B cell (primary cell): ENCODE measurements around the gene GLRA1. TPM values are rescaled to one million over a fixed set of nuclear protein-coding genes. Genes with fewer than 3 reads are reported as not detected.

Experiments used
- ATAC-seq: fragments of 200-7000 bp; cut with Tn5 transposase; one replicate; pipeline ENCODE4 v1.10.0; 2021; ENCODE audit warnings: low read depth, mild to moderate bottlenecking, moderate number of reproducible peaks, moderate library complexity
- CTCF ChIA-PET: fragments of 350-600 bp; sonication (Branson Sonifier 250); formaldehyde crosslinking; loops from one replicate; lab custom pipeline; 2021; ENCODE audit warnings: antibody characterized with exemption, inconsistent platforms; lab: Charles Lee
- POLR2A ChIA-PET: fragments of 350-600 bp; sonication (Branson Sonifier 250); formaldehyde crosslinking; loops from one replicate; lab custom pipeline; 2021; ENCODE audit warnings: antibody characterized with exemption; lab: Charles Lee
- DNase-seq: peaks from one replicate; pipeline ENCODE4 v3.0.0; 2013
- H2AFZ ChIP-seq: 2 replicates; pipeline ENCODE4 v1.6.1; 2012; ENCODE audit warnings: mild to moderate bottlenecking, low read depth, low read length; ENCODE audit not compliant: insufficient read depth, poor library complexity, severe bottlenecking
- H3K27ac ChIP-seq, 2 donors: 1 replicate in 1 of 2; 2 replicates in 1 of 2; pipeline ENCODE4 v1.5.1; 2012 to 2013; ENCODE audit warnings: low read length in 2 of 2, mild to moderate bottlenecking in 2 of 2, moderate library complexity in 1 of 2
- H3K27me3 ChIP-seq, 4 experiments: fragments of 200-600 bp in 1 of 4; sonication (generic) in 1 of 4; replicated peaks in 1 of 4; 1 replicate in 2 of 4; 2 replicates in 2 of 4; pipeline versions ENCODE4 v1.6.1 to v1.7.0; 2013 to 2016; ENCODE audit warnings: low read length in 3 of 4, mild to moderate bottlenecking in 2 of 4, mixed read lengths in 1 of 4, moderate library complexity in 1 of 4; ENCODE audit not compliant: insufficient read depth in 4 of 4, control insufficient read depth in 3 of 4; ENCODE audit errors: control extremely low read depth in 1 of 4
- H3K36me3 ChIP-seq, 2 experiments: replicated peaks in 1 of 2; 1 replicate in 1 of 2; 2 replicates in 1 of 2; pipeline versions ENCODE4 v1.6.1 to v1.7.1; 2013; ENCODE audit warnings: low read length in 1 of 2; ENCODE audit not compliant: insufficient read depth in 2 of 2, control insufficient read depth in 1 of 2; ENCODE audit errors: control extremely low read depth in 1 of 2, extremely low read depth in 1 of 2
- H3K4me1 ChIP-seq, 2 donors: fragments of 200-600 bp in 1 of 2; sonication (generic) in 1 of 2; 1 replicate in 1 of 2; 2 replicates in 1 of 2; pipeline versions ENCODE4 v1.5.1 to v1.6.1; 2013 to 2017; ENCODE audit warnings: low read length in 2 of 2; ENCODE audit not compliant: control insufficient read depth in 2 of 2, insufficient read depth in 2 of 2
- H3K4me2 ChIP-seq: replicated peaks from 2 replicates; pipeline ENCODE3; 2012; ENCODE audit warnings: mild to moderate bottlenecking, low read depth, low read length; ENCODE audit not compliant: poor library complexity, severe bottlenecking
- H3K4me3 ChIP-seq, 5 experiments: fragments of 200-600 bp in 1 of 5; sonication (generic) in 1 of 5; 1 replicate in 3 of 5; 2 replicates in 2 of 5; pipeline versions ENCODE4 v1.5.1 to v1.7.0; 2011 to 2016; ENCODE audit warnings: low read length in 4 of 5, mild to moderate bottlenecking in 4 of 5, low read depth in 2 of 5, control low read depth in 1 of 5, moderate library complexity in 1 of 5; ENCODE audit not compliant: insufficient read depth in 1 of 5; ENCODE audit errors: control extremely low read depth in 1 of 5, extremely low read depth in 1 of 5
- H3K79me2 ChIP-seq: fragments of 200-600 bp; sonication (generic); one replicate; pipeline ENCODE4 v1.6.0; 2016; ENCODE audit warnings: low read length; ENCODE audit not compliant: control insufficient read depth, insufficient read depth
- H3K9ac ChIP-seq: fragments of 200-600 bp; sonication (generic); 2 replicates; pipeline ENCODE4 v1.6.1; 2017; ENCODE audit warnings: mild to moderate bottlenecking, low read length, moderate library complexity
- H3K9me3 ChIP-seq, 3 donors: one replicate each; pipeline versions ENCODE4 v1.6.1 to v1.7.1; 2013; ENCODE audit warnings: low read length in 2 of 3; ENCODE audit not compliant: control insufficient read depth in 2 of 3, insufficient read depth in 1 of 3; ENCODE audit errors: control extremely low read depth in 1 of 3
- H4K20me1 ChIP-seq: 2 replicates; pipeline ENCODE4 v1.6.0; 2012; ENCODE audit warnings: mild to moderate bottlenecking, low read length; ENCODE audit not compliant: insufficient read depth, control insufficient read depth, poor library complexity, severe bottlenecking
- H3K27ac Mint-ChIP-seq: one replicate; pipeline ENCODE4 v1.8.0; 2021; ENCODE audit warnings: mixed read lengths
- H3K27me3 Mint-ChIP-seq: one replicate; pipeline ENCODE4 v1.8.0; 2021; ENCODE audit warnings: mixed read lengths
- H3K4me1 Mint-ChIP-seq: one replicate; pipeline ENCODE4 v1.8.0; 2021; ENCODE audit warnings: mixed read lengths
- H3K4me3 Mint-ChIP-seq: one replicate; pipeline ENCODE4 v1.8.0; 2021; ENCODE audit warnings: mixed read lengths
- H3K9me3 Mint-ChIP-seq: one replicate; pipeline ENCODE4 v1.8.0; 2022; ENCODE audit warnings: mixed read lengths; ENCODE audit not compliant: insufficient read depth
- CTCF ChIP-seq: fragments of 200-600 bp; IDR thresholded peaks from one replicate; pipeline ENCODE4 v1.8.0; 2022; ENCODE audit warnings: antibody characterized with exemption, mild to moderate bottlenecking
- EZH2 ChIP-seq: IDR thresholded peaks from 2 replicates; pipeline ENCODE4 v1.6.1; 2012; ENCODE audit warnings: borderline replicate concordance, low read depth, mild to moderate bottlenecking, moderate library complexity, low read length; ENCODE audit not compliant: insufficient read depth, poor library complexity, severe bottlenecking
- WGBS: methylation state at CpG from one replicate; pipeline ENCODE4 v1.1.5; 2013; ENCODE audit warnings: missing lambda C conversion rate; ENCODE audit not compliant: insufficient coverage; 5-methylcytosine and 5-hydroxymethylcytosine counted together
- intact Hi-C: fragments of 100-400 bp; cut with micrococcal nuclease; formaldehyde crosslinking; loops from one replicate; pipeline ENCODE4 v1.10.0; 2022
- polyA minus RNA-seq: library from RNA; depleted of rRNA, polyadenylated mRNA; stranded (reverse); fragments of >200 nt; gene quantifications from 2 replicates; pipeline ENCODE4 v1.2.3, GENCODE V29; 2012
- polyA plus RNA-seq: library from polyadenylated mRNA; depleted of rRNA; stranded (reverse); fragments of >200 nt; gene quantifications from 2 replicates; pipeline ENCODE4 v1.2.3, GENCODE V29; 2012
- total RNA-seq, 2 donors: library from RNA; stranded (reverse); fragments of 120-200 nt in 1 of 2; gene quantifications; 1 replicate in 1 of 2; 2 replicates in 1 of 2; pipeline versions ENCODE4 v1.2.3 to v1.2.4, GENCODE V29; 2013 to 2022

The GLRA1 gene
- total RNA-seq (not detected in 2 replicates), polyA plus RNA-seq (not detected in 2 replicates), polyA minus RNA-seq (not detected in 2 replicates)
- total RNA-seq (2013) = not detected

- no peaks in the 10 kb centered on the region for H3K36me3 ChIP-seq
- peak; percentile 39 for DNase-seq
- ChIA-PET POLR2A (no interaction called here), CTCF (no interaction called here)
- intact Hi-C loops = no loop called here
- H3K4me1 ChIP-seq = no peaks in the 10 kb centered on the region
- H3K27ac Mint-ChIP-seq = no peak within 1 kb of the TSS
- no peak within 1 kb of the TSS for H3K9ac ChIP-seq
- ATAC-seq = no peak
- H3K4me2 ChIP-seq = no peak within 1 kb of the TSS
- H3K27me3 Mint-ChIP-seq = peaks cover 48% of the 10 kb centered on the region
- H3K4me3 ChIP-seq = no peak within 1 kb of the TSS
- no peak within 1 kb of the TSS for H3K27ac ChIP-seq
- no peaks in the 10 kb centered on the region for H4K20me1 ChIP-seq
- H3K9me3 Mint-ChIP-seq = peaks cover 4% of the 10 kb centered on the region
- no peak for TF ChIP-seq EZH2
- TF ChIP-seq CTCF = no peak
- H3K4me1 Mint-ChIP-seq = no peaks in the 10 kb centered on the region
- H3K79me2 ChIP-seq = no peaks in the 10 kb centered on the region
- peaks cover 0 to 17% (median 0%) of the 10 kb centered on the region in 3 donors for H3K9me3 ChIP-seq
- peaks cover 0 to 36% (median 23%) of the 10 kb centered on the region in 4 experiments for H3K27me3 ChIP-seq
- 16% methylated on average over 40 of the region's 44 CpGs for WGBS
- H2AFZ ChIP-seq = no peak within 1 kb of the TSS
- H3K4me3 Mint-ChIP-seq = no peak within 1 kb of the TSS
These were observed at the start of gene GLRA1 for GRCh38 chr5:151924564-151925301. Gene GLRA1 (minus strand): TSS chr5:151924851. CDS start chr5:151924549, 302 bp downstream.

GRCh38 chr5:151970885-151971284, 46.2 kb upstream of the GLRA1 start:
- TF ChIP-seq EZH2 (no peak), CTCF (no peak)
- Histone ChIP-seq H3K9me3 (no peaks in the 10 kb centered on the region), H3K79me2 (no peaks in the 10 kb centered on the region), H3K36me3 (no peaks in the 10 kb centered on the region), H3K4me1 (no peaks in the 10 kb centered on the region), H3K4me2 (no peak overlapping the region), H4K20me1 (no peaks in the 10 kb centered on the region), H3K4me3 (no peak overlapping the region), H3K9ac (no peak overlapping the region), H2AFZ (no peak overlapping the region), H3K27ac (no peak overlapping the region), H3K27me3 (no peaks in the 10 kb centered on the region)
- no peak for DNase-seq
- Mint-ChIP-seq H3K27me3 (no peaks in the 10 kb centered on the region), H3K9me3 (no peaks in the 10 kb centered on the region), H3K4me3 (no peak overlapping the region), H3K4me1 (no peaks in the 10 kb centered on the region), H3K27ac (no peak overlapping the region)
- ChIA-PET POLR2A (no interaction called here), CTCF (no interaction called here)
- intact Hi-C loops = no loop called here
- no peak for ATAC-seq
